ENCODE data around the gene CCNK.
A peak's percentile ranks its signal among the peaks of the same experiment; 100 is the strongest.

Gene CCNK

GRCh38 chr14:99535908-99536778 is 54.9 kb downstream of the CCNK start:
- no peak for DNase-seq (ENCODE audit: low read depth)

- no peak for DNase-seq (ENCODE audit: low read depth)
Observed at GRCh38 chr14:99537399-99537798, 56.2 kb downstream of the CCNK start.

GRCh38 chr14:99538275-99538674 is 57.1 kb downstream of the CCNK start:
- no peak for DNase-seq (ENCODE audit: low read depth)

GRCh38 chr14:99538733-99539132 is 57.5 kb downstream of the CCNK start:
- no peak for DNase-seq (ENCODE audit: low read depth)

- DNase-seq (ENCODE audit: low read depth) = no peak
Observed at GRCh38 chr14:99539491-99539890, 58.3 kb downstream of the CCNK start.

GRCh38 chr14:99540196-99541032 is 59.2 kb downstream of the CCNK start:
- DNase-seq (ENCODE audit: low read depth) = no peak

GRCh38 chr14:99541211-99541610 is 60.0 kb downstream of the CCNK start:
- DNase-seq (ENCODE audit: low read depth) = no peak

- DNase-seq (ENCODE audit: low read depth) = peak; percentile 68
Observed at GRCh38 chr14:99541677-99542470, 60.7 kb downstream of the CCNK start.

GRCh38 chr14:99542566-99542965 is 61.4 kb downstream of the CCNK start:
- DNase-seq (ENCODE audit: low read depth) = no peak

- no peak for DNase-seq (ENCODE audit: low read depth)
Observed at GRCh38 chr14:99543370-99543769, 62.2 kb downstream of the CCNK start.

- DNase-seq (ENCODE audit: low read depth) = no peak
Observed at GRCh38 chr14:99543985-99544384, 62.8 kb downstream of the CCNK start.

GRCh38 chr14:99544991-99545390 is 63.8 kb downstream of the CCNK start:
- DNase-seq (ENCODE audit: low read depth) = no peak

- DNase-seq (ENCODE audit: low read depth) = no peak
Observed at GRCh38 chr14:99545586-99545985, 64.4 kb downstream of the CCNK start.

- no peak for DNase-seq (ENCODE audit: low read depth)
Observed at GRCh38 chr14:99546234-99546879, 65.1 kb downstream of the CCNK start.

GRCh38 chr14:99548255-99548654 is 67.0 kb downstream of the CCNK start:
- no peak for DNase-seq (ENCODE audit: low read depth)

- DNase-seq (ENCODE audit: low read depth) = no peak
Observed at GRCh38 chr14:99548871-99549515, 67.8 kb downstream of the CCNK start.

GRCh38 chr14:99549684-99550083 is 68.5 kb downstream of the CCNK start:
- no peak for DNase-seq (ENCODE audit: low read depth)

- no peak for DNase-seq (ENCODE audit: low read depth)
Observed at GRCh38 chr14:99550387-99550992, 69.3 kb downstream of the CCNK start.

GRCh38 chr14:99551034-99551922 is 70.1 kb downstream of the CCNK start:
- no peak for DNase-seq (ENCODE audit: low read depth)

Data from CMK (cell line).